Measurements from ENCODE around the gene UMODL1.

DNA sequence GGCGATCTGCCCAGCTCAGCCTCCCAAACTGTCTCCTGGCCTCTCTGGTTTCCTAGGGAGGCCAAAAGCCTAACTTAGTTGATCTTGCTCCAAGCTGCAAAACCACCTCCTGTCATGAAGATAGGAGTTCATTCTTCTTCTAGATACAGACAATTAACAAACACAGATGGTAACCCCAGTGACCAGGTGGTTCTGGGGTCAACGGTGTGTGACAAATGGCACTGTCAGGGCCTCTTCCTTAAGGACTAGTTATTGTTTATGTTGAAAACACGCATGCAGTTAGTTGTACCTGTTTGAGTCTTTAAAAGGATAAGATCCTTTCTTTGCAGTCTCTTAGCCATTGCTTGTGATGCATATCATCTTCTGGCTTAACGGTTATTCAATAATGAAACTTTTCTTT is 4.6 kb upstream of the UMODL1 start:
- TF ChIP-seq, protein P1, sequence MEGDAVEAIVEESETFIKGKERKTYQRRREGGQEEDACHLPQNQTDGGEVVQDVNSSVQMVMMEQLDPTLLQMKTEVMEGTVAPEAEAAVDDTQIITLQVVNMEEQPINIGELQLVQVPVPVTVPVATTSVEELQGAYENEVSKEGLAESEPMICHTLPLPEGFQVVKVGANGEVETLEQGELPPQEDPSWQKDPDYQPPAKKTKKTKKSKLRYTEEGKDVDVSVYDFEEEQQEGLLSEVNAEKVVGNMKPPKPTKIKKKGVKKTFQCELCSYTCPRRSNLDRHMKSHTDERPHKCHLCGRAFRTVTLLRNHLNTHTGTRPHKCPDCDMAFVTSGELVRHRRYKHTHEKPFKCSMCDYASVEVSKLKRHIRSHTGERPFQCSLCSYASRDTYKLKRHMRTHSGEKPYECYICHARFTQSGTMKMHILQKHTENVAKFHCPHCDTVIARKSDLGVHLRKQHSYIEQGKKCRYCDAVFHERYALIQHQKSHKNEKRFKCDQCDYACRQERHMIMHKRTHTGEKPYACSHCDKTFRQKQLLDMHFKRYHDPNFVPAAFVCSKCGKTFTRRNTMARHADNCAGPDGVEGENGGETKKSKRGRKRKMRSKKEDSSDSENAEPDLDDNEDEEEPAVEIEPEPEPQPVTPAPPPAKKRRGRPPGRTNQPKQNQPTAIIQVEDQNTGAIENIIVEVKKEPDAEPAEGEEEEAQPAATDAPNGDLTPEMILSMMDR (IDR thresholded peaks at IDR 0.05; ENCODE audit: borderline replicate concordance, extremely low read depth, low read length, poor library complexity, severe bottlenecking) = no peak
- TF ChIP-seq EZH2 (IDR thresholded peaks at IDR 0.05; ENCODE audit: borderline replicate concordance, low read depth, low read length, severe bottlenecking) = no peak
